HL-60/S4 (cell line): ENCODE results near the gene OR12D1.
"Not testable (repeated sequence)": the region's sequence is repeated elsewhere in the genome, so short reads cannot be mapped to it uniquely, and the experiment has no call there.

ENCODE experiments used
- in situ Hi-C: fragments of 300-500 bp; cut with MboI; formaldehyde crosslinking; loops from 2 replicates; pipeline ENCODE4 v1.14.3; 2022; ENCODE audit warnings: low sequenced_read_pairs

Gene OR12D1

DNA sequence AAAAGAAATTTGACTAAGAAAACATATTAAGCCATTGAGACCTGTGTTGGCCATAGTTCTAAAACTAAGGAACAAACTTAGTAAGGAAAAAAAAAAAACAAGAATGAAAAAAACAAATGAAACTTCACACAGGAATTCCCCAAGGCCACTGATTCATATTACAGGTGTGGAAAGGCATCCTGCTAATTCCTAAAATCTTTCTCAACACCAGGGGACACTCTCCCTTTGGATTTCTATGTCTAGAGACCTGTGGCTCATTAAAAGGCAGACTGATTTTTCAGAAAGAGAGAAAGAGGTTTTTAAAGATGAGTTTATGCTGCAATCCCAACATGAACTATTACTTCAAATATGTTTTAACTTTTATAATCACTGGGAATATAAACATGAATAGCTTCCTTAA is at the start of gene OR12D1:
OR12D1 (plus strand) TSS at position 341 of the 400 bp plus-strand sequence.
- in situ Hi-C loops, result no loop called here

DNA sequence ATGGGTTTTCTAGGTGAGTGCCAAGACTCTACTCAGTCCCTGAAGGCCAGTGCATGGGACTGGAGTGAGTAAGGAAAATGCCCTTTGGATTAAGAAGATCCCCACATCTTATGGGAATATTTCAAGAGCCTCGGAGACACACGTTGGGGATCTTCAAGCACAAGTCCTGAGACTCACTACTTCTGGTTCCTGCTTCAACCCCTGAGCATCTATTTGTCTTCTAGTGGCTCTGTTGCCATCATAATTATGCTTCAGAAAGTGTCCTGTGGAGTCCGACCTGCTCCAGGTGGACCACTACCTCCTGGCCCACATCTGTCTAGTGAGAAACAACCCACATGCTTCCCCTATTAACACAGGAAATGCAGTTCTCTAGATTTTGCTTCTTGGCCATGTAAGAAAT is 46.0 kb upstream of the OR12D1 start, which contains the start of gene OR5V1:
OR5V1 (minus strand) TSS at position 101 of the 400 bp plus-strand sequence. CDS start 12,670 bp downstream, outside the sequence.
- in situ Hi-C loops, result no loop called here

DNA sequence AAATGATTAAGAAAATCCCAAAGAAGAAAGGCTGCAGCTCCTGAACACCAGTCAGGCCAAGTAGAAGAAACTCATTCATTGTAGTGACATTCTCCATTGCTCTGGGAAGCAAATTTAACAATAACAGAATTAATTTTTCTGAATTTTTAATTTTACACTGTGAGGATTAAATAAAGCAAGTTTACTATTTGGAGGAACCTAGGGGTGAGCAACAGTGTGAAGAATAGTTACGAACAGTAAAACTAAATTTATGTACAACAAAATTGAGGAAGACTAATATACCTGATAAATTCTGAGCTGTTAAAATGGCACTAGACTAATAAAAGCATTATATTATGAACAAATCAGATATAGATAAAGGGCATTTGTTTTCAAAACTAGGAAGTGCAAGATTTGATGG is 39.5 kb upstream of the OR12D1 start, which contains the start of gene OR12D3:
OR12D3 (minus strand) TSS at position 101 of the 400 bp plus-strand sequence; CDS start at position 97, 4 bp downstream.
- in situ Hi-C loops, result no loop called here

DNA sequence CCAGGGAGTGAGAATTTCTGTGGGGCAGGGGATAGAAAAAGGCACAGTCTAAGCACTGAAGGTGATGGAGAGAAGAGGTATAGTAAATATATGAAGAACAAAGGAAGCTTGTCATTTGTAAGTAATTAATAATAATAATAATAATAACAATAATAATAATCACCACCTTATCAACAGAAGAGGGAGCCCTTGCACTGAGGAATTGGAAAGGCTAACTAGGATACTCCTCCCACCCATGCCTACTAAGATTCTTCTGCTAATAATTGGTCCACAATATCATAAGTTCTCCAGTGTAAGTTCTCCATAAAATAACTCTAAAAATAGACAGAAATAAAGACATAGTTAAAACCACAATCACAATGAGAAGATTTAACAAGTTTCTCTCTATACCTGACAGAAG is 38.7 kb upstream of the OR12D1 start:
- in situ Hi-C loops, result no loop called here

DNA sequence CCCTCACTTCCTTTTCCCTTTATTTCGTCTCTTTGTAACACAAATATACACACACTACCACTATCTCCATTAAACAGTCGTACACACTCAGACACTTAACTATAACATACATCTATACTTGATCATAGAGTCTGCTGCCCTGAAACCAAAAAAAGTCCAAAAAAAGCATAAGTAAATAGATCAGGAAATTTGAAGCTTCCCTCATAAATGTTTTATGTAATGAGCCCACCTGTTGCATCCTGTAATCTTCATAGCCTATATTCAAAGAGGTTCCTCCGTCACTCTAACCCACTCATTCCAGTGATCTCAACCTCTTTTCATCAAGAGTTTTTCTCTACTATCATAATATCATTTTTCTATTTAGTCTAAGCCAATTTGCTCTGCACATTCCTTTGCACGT is 26.2 kb upstream of the OR12D1 start:
- in situ Hi-C loops, result no loop called here

DNA sequence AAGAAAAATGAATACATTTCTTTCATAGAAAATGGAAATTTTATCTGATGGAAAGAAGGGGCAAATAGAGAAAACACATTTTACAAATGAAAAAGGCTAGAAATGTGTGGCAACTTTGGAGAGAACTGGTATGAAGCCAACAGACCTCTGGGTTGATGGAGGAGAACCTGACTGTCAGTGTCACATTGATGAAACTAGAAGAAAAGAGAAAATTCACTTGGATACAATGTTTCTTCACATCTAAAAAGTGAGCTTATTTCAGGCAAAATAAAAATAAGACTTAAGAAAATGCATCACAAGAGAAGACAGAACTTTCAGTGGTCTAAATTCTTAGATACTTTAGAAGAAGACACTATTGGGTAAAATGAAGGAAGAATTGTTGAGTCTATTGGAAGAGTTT is 19.4 kb upstream of the OR12D1 start, which contains the start of gene OR12D2:
OR12D2 (plus strand) TSS at position 301 of the 400 bp plus-strand sequence. CDS start 1,069 bp downstream, outside the sequence.
- in situ Hi-C loops, result no loop called here

DNA sequence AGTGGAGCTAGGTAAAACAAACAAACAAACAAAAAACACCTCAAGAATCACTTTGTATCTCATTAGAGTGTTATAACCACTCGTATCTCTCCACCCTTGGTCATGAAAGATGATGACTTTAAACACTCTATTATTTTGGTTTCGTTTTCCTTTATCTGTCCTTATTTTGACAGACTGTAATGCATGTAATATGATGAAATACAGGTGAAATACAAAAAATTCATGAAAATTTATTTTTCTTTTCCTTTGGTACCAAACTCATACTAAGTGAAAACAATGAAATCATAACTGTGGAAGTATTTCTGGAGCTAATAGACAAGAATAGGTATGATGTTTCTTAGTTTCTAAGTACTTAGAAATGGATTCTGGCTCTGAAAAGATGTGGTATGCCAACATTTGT is 15.2 kb upstream of the OR12D1 start:
- in situ Hi-C loops, result no loop called here

DNA sequence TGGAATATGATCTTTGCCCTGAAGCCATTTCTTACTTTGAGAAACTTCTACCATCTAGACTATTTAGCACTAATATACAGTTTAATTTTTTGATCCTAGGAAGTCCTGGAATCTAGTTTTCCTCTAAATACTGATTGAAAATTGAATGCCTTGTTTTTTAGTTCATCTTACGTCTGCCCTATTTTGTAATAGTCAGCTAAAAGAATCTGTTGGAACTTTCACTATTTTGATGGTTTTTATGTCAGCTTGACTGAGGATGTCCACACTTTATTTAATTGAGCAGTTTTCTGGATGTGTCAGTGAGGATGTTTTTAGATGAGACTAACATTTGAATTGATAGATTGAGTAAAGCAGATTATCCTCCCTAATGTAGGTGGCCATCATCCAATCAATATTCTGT is 10.9 kb upstream of the OR12D1 start:
- in situ Hi-C loops, result no loop called here

DNA sequence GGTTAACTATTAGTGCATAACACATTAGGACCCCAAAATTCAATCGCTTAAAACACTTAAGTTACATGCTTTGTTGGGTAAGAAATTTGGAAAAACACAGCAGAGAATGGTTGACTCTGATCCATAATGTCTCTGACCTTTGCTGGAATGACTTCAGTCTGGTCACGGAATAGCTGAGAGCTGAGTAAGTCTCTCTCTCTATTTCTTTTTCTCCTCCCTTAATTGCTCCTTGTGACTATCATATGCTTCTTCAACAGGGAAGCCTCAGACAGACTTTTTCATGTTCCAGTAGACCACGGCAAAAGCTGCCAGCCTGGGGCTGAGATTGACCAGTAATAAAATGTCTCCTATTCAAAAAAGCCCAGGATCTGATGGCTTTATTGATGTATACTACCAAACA is 4.8 kb downstream of the OR12D1 start:
- in situ Hi-C loops, result no loop called here

DNA sequence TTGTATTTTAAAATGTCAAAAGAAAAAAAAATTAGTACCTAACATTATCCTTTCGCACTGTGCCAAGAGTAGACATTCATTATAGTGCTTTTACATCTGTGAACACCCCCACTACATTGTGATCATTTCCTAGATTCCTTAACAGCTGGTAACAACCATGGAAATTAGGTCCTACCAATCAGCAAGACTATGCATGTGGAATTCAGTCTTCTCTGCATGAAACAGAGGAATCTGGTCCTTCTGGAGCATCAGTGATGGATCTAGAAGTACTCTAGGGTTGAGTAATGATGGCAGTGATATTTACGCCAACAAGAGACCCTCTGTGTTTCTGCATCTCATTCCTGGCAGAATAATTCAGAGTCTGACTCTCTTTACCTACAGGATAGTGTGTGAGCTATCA is 9.4 kb downstream of the OR12D1 start:
- in situ Hi-C loops, result no loop called here

DNA sequence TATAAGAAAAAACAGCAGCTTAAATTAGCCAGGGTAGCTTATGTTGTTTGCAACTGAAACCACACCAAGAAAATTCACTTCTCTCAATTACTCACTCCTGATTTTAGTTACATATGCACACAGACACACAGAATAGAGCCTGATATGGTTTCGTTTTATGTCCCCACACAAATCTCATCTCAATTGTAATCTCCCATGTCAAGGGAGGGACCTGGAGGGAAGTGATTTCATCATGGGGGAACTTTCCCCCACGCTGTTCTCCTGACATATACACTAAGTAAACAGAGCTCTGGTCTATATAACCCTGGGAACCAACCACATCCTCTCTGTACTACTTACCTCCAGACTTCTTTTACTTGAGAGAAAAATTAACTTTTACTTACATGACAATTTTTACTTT is 9.8 kb downstream of the OR12D1 start:
- in situ Hi-C loops, result no loop called here

DNA sequence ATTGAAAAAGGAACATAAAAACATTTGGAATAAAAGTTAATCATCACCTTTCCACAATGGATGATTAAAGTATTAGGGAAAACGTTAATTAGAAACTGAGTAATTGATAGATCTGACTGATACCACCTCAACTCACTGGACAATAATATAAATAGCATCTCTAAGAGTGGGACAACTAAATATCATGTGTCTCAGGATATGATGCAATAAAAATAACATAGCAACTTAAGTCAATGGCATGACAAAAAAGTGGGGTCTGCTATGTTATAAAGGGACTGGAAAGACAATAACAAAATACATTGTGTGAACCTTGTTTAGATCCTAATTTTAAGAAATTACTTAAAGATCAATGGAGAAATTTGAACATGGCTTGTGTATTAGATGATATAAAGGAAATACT is 10.3 kb downstream of the OR12D1 start:
- in situ Hi-C loops, result no loop called here

DNA sequence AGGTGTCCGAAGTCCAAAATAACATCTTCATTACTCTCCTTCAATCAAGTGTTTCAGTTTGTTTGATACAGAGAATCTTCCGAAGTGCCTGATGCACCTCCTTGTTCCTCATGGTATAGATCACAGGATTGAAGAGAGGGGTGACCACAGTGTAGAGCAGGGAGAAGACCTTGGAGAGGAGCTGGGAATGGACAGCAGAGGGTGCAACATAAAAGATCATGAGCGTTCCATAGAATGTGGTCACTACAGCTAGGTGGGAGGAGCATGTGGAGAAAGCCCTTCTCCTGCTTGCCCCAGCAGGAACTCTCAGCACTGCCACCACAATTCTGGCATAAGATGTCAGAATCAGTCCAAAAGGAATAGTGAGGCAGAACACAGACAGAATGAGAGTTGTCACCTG is 11.9 kb downstream of the OR12D1 start:
- in situ Hi-C loops, result no loop called here

DNA sequence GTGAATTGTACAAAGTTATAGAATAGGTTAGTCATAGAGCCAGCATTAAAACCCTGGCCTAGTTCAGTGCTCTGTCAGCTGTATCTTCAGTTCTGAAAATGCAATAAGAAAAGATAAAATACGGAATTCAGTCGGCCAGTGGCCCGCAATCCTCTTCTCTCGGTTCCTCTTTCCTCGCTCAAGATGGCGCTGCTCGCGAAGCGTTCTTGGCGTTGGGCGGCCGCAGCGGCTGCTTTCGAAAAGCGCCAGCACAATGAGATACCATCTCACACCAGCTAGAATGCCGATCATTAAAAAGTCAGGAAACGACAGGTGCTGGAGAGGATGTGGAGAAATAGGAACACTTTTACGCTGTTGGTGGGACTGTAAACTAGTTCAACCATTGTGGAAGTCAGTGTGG is 22.0 kb downstream of the OR12D1 start:
- in situ Hi-C loops, result not testable (repeated sequence)

DNA sequence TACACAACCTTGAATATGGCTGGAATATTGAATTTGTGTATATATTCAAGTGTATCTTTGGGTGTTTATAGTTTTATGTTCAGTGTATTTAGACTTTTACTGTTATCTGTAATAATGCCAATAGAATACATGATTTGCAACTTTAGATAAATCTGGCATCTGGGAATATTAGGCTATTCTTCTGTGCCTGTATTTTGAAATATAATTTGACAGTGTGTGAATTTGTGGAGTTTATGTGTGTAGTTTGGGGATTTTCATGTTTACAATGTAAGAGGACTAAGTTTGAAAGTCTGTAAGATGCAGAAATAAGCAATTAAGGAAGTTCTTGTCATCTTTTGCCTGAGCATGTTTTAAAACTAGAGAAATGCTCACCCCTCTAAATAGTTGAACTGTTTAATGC is 24.3 kb downstream of the OR12D1 start, which contains the start of gene OR10C1:
OR10C1 (plus strand) TSS at position 301 of the 400 bp plus-strand sequence. CDS start 710 bp downstream, outside the sequence.
- in situ Hi-C loops, result no loop called here

DNA sequence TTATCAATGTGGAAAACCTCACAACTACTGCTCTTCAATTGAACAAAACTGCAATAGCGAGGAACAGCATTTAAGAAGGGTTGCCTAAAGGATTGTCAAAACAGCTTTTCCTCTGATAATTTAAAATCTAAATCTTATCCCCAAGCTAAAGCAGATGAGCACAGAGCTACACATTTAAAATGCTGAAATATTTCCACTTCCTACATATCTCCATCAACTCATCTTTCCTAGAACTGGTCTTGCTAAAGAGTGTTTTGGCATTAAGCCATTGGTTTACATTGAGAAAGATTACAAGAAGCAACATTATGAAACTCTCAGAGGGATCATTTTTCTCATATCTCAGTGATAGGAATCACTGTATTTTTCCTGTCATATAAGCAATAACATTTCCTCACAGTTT is 28.0 kb downstream of the OR12D1 start:
- in situ Hi-C loops, result no loop called here

DNA sequence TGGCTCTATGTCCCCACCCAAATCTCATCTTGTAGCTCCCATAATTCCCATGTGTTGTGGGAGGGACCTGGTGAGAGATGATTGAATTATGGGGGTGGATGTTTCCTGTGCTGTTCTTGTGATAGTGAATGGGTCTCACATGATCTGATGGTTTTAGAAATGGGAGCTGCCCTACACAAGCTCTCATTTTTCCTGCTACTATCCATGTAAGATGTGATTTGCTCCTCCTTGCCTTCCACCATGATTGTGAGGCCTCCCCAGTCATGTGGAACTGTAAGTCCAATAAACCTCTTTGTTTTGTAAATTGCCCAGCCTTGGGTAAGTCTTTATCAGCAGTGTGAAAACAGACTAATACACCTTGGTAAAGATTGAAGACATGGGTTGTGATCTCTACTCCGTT is 29.3 kb downstream of the OR12D1 start:
- in situ Hi-C loops, result not testable (repeated sequence)

DNA sequence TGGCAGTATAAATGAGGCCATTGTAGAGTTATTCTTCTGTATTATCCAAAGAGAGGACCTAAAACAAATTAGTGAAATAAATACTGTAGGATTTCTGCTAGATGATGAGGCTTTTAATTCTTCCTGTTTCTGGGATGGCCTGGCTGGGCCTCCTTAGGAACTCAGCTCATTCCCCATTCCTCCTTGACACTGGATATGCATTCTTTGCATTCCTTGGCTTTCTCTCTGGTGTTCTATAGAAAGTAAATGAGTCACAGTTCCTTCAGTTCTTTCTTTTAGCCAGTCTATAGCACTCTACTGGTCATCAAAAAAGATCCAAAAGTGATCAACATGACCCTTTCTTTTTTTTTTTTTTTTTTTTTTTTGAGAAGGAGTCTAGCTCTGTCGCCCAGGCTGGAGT is 32.9 kb downstream of the OR12D1 start:
- in situ Hi-C loops, result no loop called here

DNA sequence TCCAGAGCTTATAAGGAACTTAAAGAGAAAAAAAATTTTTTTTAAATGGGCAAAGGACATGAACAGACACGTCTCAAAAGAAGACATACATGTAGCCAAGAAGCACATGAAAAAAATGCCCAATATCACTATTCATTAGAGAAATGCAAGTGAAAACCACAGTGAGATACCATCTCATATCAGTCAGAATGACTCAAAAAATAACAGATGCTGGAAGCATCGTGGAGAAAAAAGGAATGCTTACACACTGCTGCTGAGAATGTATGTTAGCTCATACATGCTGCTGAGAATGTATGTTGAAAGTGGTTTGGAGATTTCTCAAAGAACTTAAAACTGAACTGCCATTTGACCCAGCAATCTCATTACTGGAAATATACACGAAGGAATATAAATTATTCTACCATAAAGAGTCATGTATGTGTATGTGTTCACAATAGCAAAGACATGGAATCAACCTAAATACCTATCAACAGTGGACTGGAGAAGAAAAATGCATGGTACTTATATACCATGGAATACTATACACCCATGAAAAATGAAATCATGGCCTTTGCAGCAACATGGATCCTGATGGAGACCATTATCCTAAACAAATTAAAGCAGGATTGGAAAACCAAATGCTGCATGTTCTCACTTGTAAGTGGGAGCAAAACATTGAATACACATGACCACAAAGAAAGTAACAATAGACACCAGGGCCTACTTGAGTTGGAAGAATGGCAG is 36.9 kb downstream of the OR12D1 start:
- in situ Hi-C loops, result no loop called here

DNA sequence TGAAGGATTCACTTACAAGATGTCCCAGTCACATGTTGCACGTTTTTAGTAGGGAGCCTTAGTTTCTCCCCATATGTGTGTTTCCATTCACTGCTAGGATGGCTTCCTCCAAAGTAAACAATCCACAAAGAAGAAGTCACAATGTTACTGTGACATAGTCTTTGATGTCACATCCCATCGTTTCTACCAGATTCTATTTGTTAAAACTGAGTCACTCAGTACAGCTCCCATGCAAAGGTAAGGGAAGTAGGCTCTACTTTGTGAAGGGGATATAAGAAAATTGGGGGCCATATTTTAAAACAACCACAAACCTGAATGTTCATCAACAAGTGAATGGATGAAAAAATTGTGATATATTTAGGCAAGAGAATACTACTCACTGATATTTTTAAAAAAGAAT is 42.2 kb downstream of the OR12D1 start, which contains the start of the genes OR11A1 and OR2H1:
OR11A1 (minus strand) TSS at position 101 of the 400 bp plus-strand sequence. CDS start 29,430 bp downstream, outside the sequence.
OR2H1 (plus strand) TSS at position 185 of the 400 bp plus-strand sequence. CDS start 4,615 bp downstream, outside the sequence.
- in situ Hi-C loops, result no loop called here

DNA sequence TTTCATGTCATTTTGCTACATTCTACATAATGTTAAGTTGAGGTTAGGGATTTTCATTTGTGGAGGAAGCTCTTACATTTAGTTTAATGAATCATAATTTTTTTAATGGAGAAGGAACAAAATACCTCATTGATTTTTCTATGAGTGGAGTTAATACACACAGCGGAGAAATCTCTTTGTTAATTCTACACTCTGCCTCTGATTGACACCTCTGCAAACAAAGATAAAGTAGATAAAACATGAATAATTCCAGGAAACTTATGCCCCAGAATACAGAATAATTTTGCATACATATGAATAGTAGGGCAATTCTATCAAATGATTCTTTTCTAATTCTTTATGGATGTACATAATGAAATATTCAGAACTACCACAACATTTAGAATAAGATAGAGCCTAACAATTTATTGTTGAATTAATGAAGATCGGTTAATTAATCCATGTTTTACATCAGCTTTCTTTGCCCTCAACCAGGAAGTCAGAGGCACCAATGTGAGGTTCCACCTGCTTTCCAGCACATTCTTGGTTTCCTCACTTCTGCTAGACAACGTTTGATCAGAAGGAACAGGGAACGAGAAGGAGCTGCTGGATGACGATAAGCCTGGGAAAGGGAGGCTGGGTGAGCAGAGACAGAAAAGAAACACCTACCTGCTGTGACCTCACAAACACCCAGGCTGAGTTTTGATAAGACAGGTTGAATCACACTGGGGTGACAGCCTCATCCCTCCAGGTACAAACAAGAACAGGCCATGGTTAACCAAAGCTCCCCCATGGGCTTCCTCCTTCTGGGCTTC is 46.5 kb downstream of the OR12D1 start:
- in situ Hi-C loops, result no loop called here
